B cell (primary cell): ENCODE results near the gene OSTC. TPM values are rescaled to one million over a fixed set of nuclear protein-coding genes. Genes with fewer than 3 reads are reported as not detected.

Experiments used
- ATAC-seq: fragments of 200-7000 bp; cut with Tn5 transposase; one replicate; pipeline ENCODE4 v1.10.0; 2021; ENCODE audit warnings: low read depth, mild to moderate bottlenecking, moderate number of reproducible peaks, moderate library complexity
- CTCF ChIA-PET: fragments of 350-600 bp; sonication (Branson Sonifier 250); formaldehyde crosslinking; loops from one replicate; lab custom pipeline; 2021; ENCODE audit warnings: antibody characterized with exemption, inconsistent platforms; lab: Charles Lee
- POLR2A ChIA-PET: fragments of 350-600 bp; sonication (Branson Sonifier 250); formaldehyde crosslinking; loops from one replicate; lab custom pipeline; 2021; ENCODE audit warnings: antibody characterized with exemption; lab: Charles Lee
- DNase-seq: peaks from one replicate; pipeline ENCODE4 v3.0.0; 2013
- H2AFZ ChIP-seq: 2 replicates; pipeline ENCODE4 v1.6.1; 2012; ENCODE audit warnings: mild to moderate bottlenecking, low read depth, low read length; ENCODE audit not compliant: insufficient read depth, poor library complexity, severe bottlenecking
- H3K27ac ChIP-seq, 2 donors: 1 replicate in 1 of 2; 2 replicates in 1 of 2; pipeline ENCODE4 v1.5.1; 2012 to 2013; ENCODE audit warnings: low read length in 2 of 2, mild to moderate bottlenecking in 2 of 2, moderate library complexity in 1 of 2
- H3K27me3 ChIP-seq, 4 experiments: fragments of 200-600 bp in 1 of 4; sonication (generic) in 1 of 4; replicated peaks in 1 of 4; 1 replicate in 2 of 4; 2 replicates in 2 of 4; pipeline versions ENCODE4 v1.6.1 to v1.7.0; 2013 to 2016; ENCODE audit warnings: low read length in 3 of 4, mild to moderate bottlenecking in 2 of 4, mixed read lengths in 1 of 4, moderate library complexity in 1 of 4; ENCODE audit not compliant: insufficient read depth in 4 of 4, control insufficient read depth in 3 of 4; ENCODE audit errors: control extremely low read depth in 1 of 4
- H3K36me3 ChIP-seq, 2 experiments: replicated peaks in 1 of 2; 1 replicate in 1 of 2; 2 replicates in 1 of 2; pipeline versions ENCODE4 v1.6.1 to v1.7.1; 2013; ENCODE audit warnings: low read length in 1 of 2; ENCODE audit not compliant: insufficient read depth in 2 of 2, control insufficient read depth in 1 of 2; ENCODE audit errors: control extremely low read depth in 1 of 2, extremely low read depth in 1 of 2
- H3K4me1 ChIP-seq, 2 donors: fragments of 200-600 bp in 1 of 2; sonication (generic) in 1 of 2; 1 replicate in 1 of 2; 2 replicates in 1 of 2; pipeline versions ENCODE4 v1.5.1 to v1.6.1; 2013 to 2017; ENCODE audit warnings: low read length in 2 of 2; ENCODE audit not compliant: control insufficient read depth in 2 of 2, insufficient read depth in 2 of 2
- H3K4me2 ChIP-seq: replicated peaks from 2 replicates; pipeline ENCODE3; 2012; ENCODE audit warnings: mild to moderate bottlenecking, low read depth, low read length; ENCODE audit not compliant: poor library complexity, severe bottlenecking
- H3K4me3 ChIP-seq, 5 experiments: fragments of 200-600 bp in 1 of 5; sonication (generic) in 1 of 5; 1 replicate in 3 of 5; 2 replicates in 2 of 5; pipeline versions ENCODE4 v1.5.1 to v1.7.0; 2011 to 2016; ENCODE audit warnings: low read length in 4 of 5, mild to moderate bottlenecking in 4 of 5, low read depth in 2 of 5, control low read depth in 1 of 5, moderate library complexity in 1 of 5; ENCODE audit not compliant: insufficient read depth in 1 of 5; ENCODE audit errors: control extremely low read depth in 1 of 5, extremely low read depth in 1 of 5
- H3K79me2 ChIP-seq: fragments of 200-600 bp; sonication (generic); one replicate; pipeline ENCODE4 v1.6.0; 2016; ENCODE audit warnings: low read length; ENCODE audit not compliant: control insufficient read depth, insufficient read depth
- H3K9ac ChIP-seq: fragments of 200-600 bp; sonication (generic); 2 replicates; pipeline ENCODE4 v1.6.1; 2017; ENCODE audit warnings: mild to moderate bottlenecking, low read length, moderate library complexity
- H3K9me3 ChIP-seq, 3 donors: one replicate each; pipeline versions ENCODE4 v1.6.1 to v1.7.1; 2013; ENCODE audit warnings: low read length in 2 of 3; ENCODE audit not compliant: control insufficient read depth in 2 of 3, insufficient read depth in 1 of 3; ENCODE audit errors: control extremely low read depth in 1 of 3
- H4K20me1 ChIP-seq: 2 replicates; pipeline ENCODE4 v1.6.0; 2012; ENCODE audit warnings: mild to moderate bottlenecking, low read length; ENCODE audit not compliant: insufficient read depth, control insufficient read depth, poor library complexity, severe bottlenecking
- H3K27ac Mint-ChIP-seq: one replicate; pipeline ENCODE4 v1.8.0; 2021; ENCODE audit warnings: mixed read lengths
- H3K27me3 Mint-ChIP-seq: one replicate; pipeline ENCODE4 v1.8.0; 2021; ENCODE audit warnings: mixed read lengths
- H3K4me1 Mint-ChIP-seq: one replicate; pipeline ENCODE4 v1.8.0; 2021; ENCODE audit warnings: mixed read lengths
- H3K4me3 Mint-ChIP-seq: one replicate; pipeline ENCODE4 v1.8.0; 2021; ENCODE audit warnings: mixed read lengths
- H3K9me3 Mint-ChIP-seq: one replicate; pipeline ENCODE4 v1.8.0; 2022; ENCODE audit warnings: mixed read lengths; ENCODE audit not compliant: insufficient read depth
- CTCF ChIP-seq: fragments of 200-600 bp; IDR thresholded peaks from one replicate; pipeline ENCODE4 v1.8.0; 2022; ENCODE audit warnings: antibody characterized with exemption, mild to moderate bottlenecking
- EZH2 ChIP-seq: IDR thresholded peaks from 2 replicates; pipeline ENCODE4 v1.6.1; 2012; ENCODE audit warnings: borderline replicate concordance, low read depth, mild to moderate bottlenecking, moderate library complexity, low read length; ENCODE audit not compliant: insufficient read depth, poor library complexity, severe bottlenecking
- WGBS: methylation state at CpG from one replicate; pipeline ENCODE4 v1.1.5; 2013; ENCODE audit warnings: missing lambda C conversion rate; ENCODE audit not compliant: insufficient coverage; 5-methylcytosine and 5-hydroxymethylcytosine counted together
- intact Hi-C: fragments of 100-400 bp; cut with micrococcal nuclease; formaldehyde crosslinking; loops from one replicate; pipeline ENCODE4 v1.10.0; 2022
- polyA plus RNA-seq: library from polyadenylated mRNA; depleted of rRNA; stranded (reverse); fragments of >200 nt; gene quantifications from 2 replicates; pipeline ENCODE4 v1.2.3, GENCODE V29; 2012
- total RNA-seq, 2 donors: library from RNA; stranded (reverse); fragments of 120-200 nt in 1 of 2; gene quantifications; 1 replicate in 1 of 2; 2 replicates in 1 of 2; pipeline versions ENCODE4 v1.2.3 to v1.2.4, GENCODE V29; 2013 to 2022

The OSTC gene
- total and polyA plus RNA-seq, 2 donors (not counting 1 experiment from before 2014, with no cell fraction given) = 33.3 to 38.9 TPM

GRCh38 chr4:108674356-108674977 lies 24.1 kb downstream of the OSTC start:
- DNase-seq = no peak
- peaks cover 0 to 3% (median 0%) of the 10 kb centered on the region in 3 donors for H3K9me3 ChIP-seq
- H3K4me3 Mint-ChIP-seq = no peak overlapping the region
- H3K4me2 ChIP-seq = no peak overlapping the region
- CTCF ChIA-PET = interaction anchor here (0.7 kb wide), 1 partner anchor 177 kb away, joined by 3 read pairs; no protein-coding TSS in a partner anchor
- H3K27ac Mint-ChIP-seq = no peak overlapping the region
- intact Hi-C loops = no loop called here
- WGBS = no CpG with 5 or more reads among the region's 4 CpGs
- no peak overlapping the region for H3K9ac ChIP-seq
- H2AFZ ChIP-seq = no peak overlapping the region
- peaks cover 4 to 5% of the 10 kb centered on the region in 2 experiments for H3K36me3 ChIP-seq
- no peaks in the 10 kb centered on the region for H3K27me3 Mint-ChIP-seq
- H3K79me2 ChIP-seq = no peaks in the 10 kb centered on the region
- POLR2A ChIA-PET = no interaction called here
- no peak overlapping the region for H3K27ac ChIP-seq
- H3K27me3 ChIP-seq = no peaks in the 10 kb centered on the region
- TF ChIP-seq EZH2 = no peak
- no peak for TF ChIP-seq CTCF
- ATAC-seq = no peak
- no peak overlapping the region for H3K4me3 ChIP-seq
- no peaks in the 10 kb centered on the region for H3K4me1 ChIP-seq
- no peaks in the 10 kb centered on the region for H3K4me1 Mint-ChIP-seq
- no peaks in the 10 kb centered on the region for H3K9me3 Mint-ChIP-seq
- H4K20me1 ChIP-seq = no peaks in the 10 kb centered on the region

- H3K4me3 ChIP-seq = no peak overlapping the region
- H3K4me3 Mint-ChIP-seq = no peak overlapping the region
- no peak for DNase-seq
- CTCF ChIA-PET = no interaction called here
- ATAC-seq = no peak
- no peaks in the 10 kb centered on the region for H3K4me1 ChIP-seq
- no peaks in the 10 kb centered on the region for H3K4me1 Mint-ChIP-seq
- H3K36me3 ChIP-seq = peaks cover 0 to 3% of the 10 kb centered on the region in 2 experiments
- no peaks in the 10 kb centered on the region for H3K9me3 Mint-ChIP-seq
- intact Hi-C loops = no loop called here
- no peak overlapping the region for H3K9ac ChIP-seq
- no peak overlapping the region for H3K4me2 ChIP-seq
- H3K27me3 ChIP-seq = no peaks in the 10 kb centered on the region
- no peak for TF ChIP-seq CTCF
- no peak for TF ChIP-seq EZH2
- no peaks in the 10 kb centered on the region for H4K20me1 ChIP-seq
- H3K9me3 ChIP-seq = no peaks in the 10 kb centered on the region
- no peak overlapping the region for H2AFZ ChIP-seq
- no peaks in the 10 kb centered on the region for H3K27me3 Mint-ChIP-seq
- H3K27ac ChIP-seq = no peak overlapping the region
- H3K79me2 ChIP-seq = no peaks in the 10 kb centered on the region
- H3K27ac Mint-ChIP-seq = no peak overlapping the region
- POLR2A ChIA-PET = no interaction called here
- 96% methylated on average over 5 of the region's 5 CpGs for WGBS
Measured at GRCh38 chr4:108681321-108681809, 31.0 kb downstream of the OSTC start.
